Smooth muscle cell (in vitro differentiated cells): Measurements from ENCODE around the gene TTLL5. TPM values are rescaled to one million over a fixed set of nuclear protein-coding genes. Genes with fewer than 3 reads are reported as not detected.
A peak's percentile ranks its signal among the peaks of the same experiment; 100 is the strongest.

Experiments
- DNase-seq: peaks from one replicate; lab custom pipeline; 2025; ENCODE audit not compliant: unreplicated experiment; lab: John Stamatoyannopoulos, UW
- H2AFZ ChIP-seq: fragments of 200-600 bp; sonication (generic); 2 replicates; pipeline ENCODE4 v1.6.0; 2016; ENCODE audit warnings: antibody characterized with exemption, low read depth, mild to moderate bottlenecking
- H3F3A ChIP-seq: fragments of 200-600 bp; sonication (generic); 2 replicates; pipeline ENCODE4 v1.6.0; 2017; ENCODE audit warnings: antibody characterized with exemption, low read depth
- H3K27ac ChIP-seq: fragments of 200-600 bp; sonication (generic); 2 replicates; pipeline ENCODE4 v1.5.1; 2016; ENCODE audit warnings: low read depth, mild to moderate bottlenecking
- H3K27me3 ChIP-seq: fragments of 200-600 bp; sonication (generic); 2 replicates; pipeline ENCODE4 v1.6.1; 2016; ENCODE audit warnings: low read depth, mild to moderate bottlenecking
- H3K36me3 ChIP-seq: fragments of 200-600 bp; sonication (generic); 2 replicates; pipeline ENCODE4 v1.5.1; 2016; ENCODE audit warnings: low read depth
- H3K4me1 ChIP-seq: fragments of 200-600 bp; sonication (generic); 2 replicates; pipeline ENCODE4 v1.5.1; 2016; ENCODE audit warnings: low read depth
- H3K4me2 ChIP-seq: fragments of 200-600 bp; sonication (generic); 2 replicates; pipeline ENCODE4 v1.6.0; 2016; ENCODE audit warnings: mild to moderate bottlenecking
- H3K4me3 ChIP-seq: fragments of 200-600 bp; sonication (generic); 2 replicates; pipeline ENCODE4 v1.5.1; 2016; ENCODE audit warnings: mild to moderate bottlenecking
- H3K79me2 ChIP-seq: fragments of 200-600 bp; sonication (generic); 2 replicates; pipeline ENCODE4 v1.6.0; 2016; ENCODE audit warnings: low read depth, mild to moderate bottlenecking
- H3K9ac ChIP-seq: fragments of 200-600 bp; sonication (generic); 2 replicates; pipeline ENCODE4 v1.6.0; 2016; ENCODE audit warnings: low read depth
- H3K9me3 ChIP-seq: fragments of 200-600 bp; sonication (generic); replicated peaks from 2 replicates; pipeline ENCODE4 v1.5.1; 2016; ENCODE audit warnings: low read depth
- H4K20me1 ChIP-seq: fragments of 200-600 bp; sonication (generic); 2 replicates; pipeline ENCODE4 v1.6.0; 2016; ENCODE audit warnings: low read depth
- CTCF ChIP-seq: fragments of 200-600 bp; sonication (generic); IDR thresholded peaks from 2 replicates; pipeline ENCODE4 v1.5.1; 2017; ENCODE audit warnings: borderline replicate concordance, mild to moderate bottlenecking, antibody characterized with exemption; ENCODE audit not compliant: insufficient read depth, poor library complexity, severe bottlenecking
- WGBS: methylation state at CpG from one replicate; pipeline ENCODE4 v1.1.7; 2016; ENCODE audit warnings: low lambda C conversion rate; 5-methylcytosine and 5-hydroxymethylcytosine counted together
- polyA plus RNA-seq: library from polyadenylated mRNA; unstranded; fragments of >200 nt; fragmentation: Nextera tagmentation; extraction: Ambion mirVana; gene quantifications from 2 replicates; pipeline ENCODE4 v1.2.1, GENCODE V29; 2016
- total RNA-seq: library from RNA; depleted of rRNA; stranded (reverse); fragments of >200 nt; gene quantifications from 2 replicates; pipeline ENCODE4 v1.2.3, GENCODE V29; 2014

The TTLL5 gene
- total and polyA plus RNA-seq, 2 experiments from 2014 or later, result 12.6 to 38.0 TPM

DNA sequence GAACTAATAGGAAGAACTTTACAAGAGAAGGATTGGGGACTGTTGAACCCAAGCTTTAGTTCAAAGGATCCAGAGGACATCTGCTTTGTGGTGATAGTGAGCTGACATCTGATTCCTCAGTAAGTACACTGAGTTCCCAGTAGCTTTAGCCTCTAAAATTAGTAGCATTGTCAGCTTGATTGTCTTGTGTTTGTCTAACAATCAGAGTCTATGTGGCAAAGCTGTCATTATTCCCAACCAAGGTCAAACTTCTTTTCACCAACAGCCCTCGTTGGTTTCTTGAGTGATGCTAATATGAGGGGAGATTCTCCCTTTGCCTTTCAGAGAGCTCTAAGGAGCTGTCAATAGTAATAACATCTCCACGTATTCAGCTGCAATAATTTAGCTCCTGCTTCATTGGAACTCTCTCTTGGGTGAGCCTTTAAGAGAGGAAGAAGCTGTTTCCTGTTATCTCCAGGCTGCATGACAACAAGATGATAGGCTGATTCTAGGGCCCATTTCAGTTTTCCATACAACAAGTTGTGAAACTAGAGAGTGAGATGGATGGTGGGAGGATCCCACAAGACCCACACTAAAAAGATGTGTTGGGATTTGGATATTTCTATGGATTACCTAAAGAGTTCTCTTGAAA is 274.1 kb downstream of the TTLL5 start:
- Histone ChIP-seq H3K79me2 (no peaks in the 10 kb centered on the region), H3K27ac (no peak overlapping the region), H4K20me1 (no peaks in the 10 kb centered on the region), H3K9me3 (no peaks in the 10 kb centered on the region), H3K9ac (no peak overlapping the region), H2AFZ (no peak overlapping the region), H3K27me3 (no peaks in the 10 kb centered on the region), H3K36me3 (no peaks in the 10 kb centered on the region), H3K4me1 (no peaks in the 10 kb centered on the region), H3K4me2 (peak overlapping the region; percentile 11), H3K4me3 (no peak overlapping the region), H3F3A (no peaks in the 10 kb centered on the region)
- no peak for TF ChIP-seq CTCF
- 25% methylated on average over 2 of the region's 2 CpGs for WGBS
- DNase-seq, result no peak

GRCh38 chr14:75939200-75939599 is 278.2 kb downstream of the TTLL5 start:
- no peak overlapping the region for H3K9ac ChIP-seq
- H3K4me1 ChIP-seq, result peaks cover 3% of the 10 kb centered on the region
- H3K36me3 ChIP-seq, result no peaks in the 10 kb centered on the region
- H3K27me3 ChIP-seq, result no peaks in the 10 kb centered on the region
- DNase-seq, result no peak
- H3K79me2 ChIP-seq, result no peaks in the 10 kb centered on the region
- H3F3A ChIP-seq, result no peaks in the 10 kb centered on the region
- 91% methylated on average over 1 of the region's 1 CpG for WGBS
- no peak for TF ChIP-seq CTCF
- H3K4me3 ChIP-seq, result no peak overlapping the region
- no peak overlapping the region for H3K27ac ChIP-seq
- no peaks in the 10 kb centered on the region for H3K9me3 ChIP-seq
- no peaks in the 10 kb centered on the region for H4K20me1 ChIP-seq
- H2AFZ ChIP-seq, result no peak overlapping the region
- H3K4me2 ChIP-seq, result no peak overlapping the region

GRCh38 chr14:75941030-75941429 is 280.0 kb downstream of the TTLL5 start:
- Histone ChIP-seq H3K4me2 (no peak overlapping the region), H3K27ac (peak overlapping the region; percentile 27), H3K79me2 (no peaks in the 10 kb centered on the region), H3K36me3 (no peaks in the 10 kb centered on the region), H3K9ac (no peak overlapping the region), H3K4me1 (peaks cover 3% of the 10 kb centered on the region), H3K4me3 (no peak overlapping the region), H3K9me3 (no peaks in the 10 kb centered on the region), H3K27me3 (no peaks in the 10 kb centered on the region), H2AFZ (no peak overlapping the region), H4K20me1 (no peaks in the 10 kb centered on the region), H3F3A (no peaks in the 10 kb centered on the region)
- TF ChIP-seq CTCF, result no peak
- 65% methylated on average over 4 of the region's 4 CpGs for WGBS
- no peak for DNase-seq

DNA sequence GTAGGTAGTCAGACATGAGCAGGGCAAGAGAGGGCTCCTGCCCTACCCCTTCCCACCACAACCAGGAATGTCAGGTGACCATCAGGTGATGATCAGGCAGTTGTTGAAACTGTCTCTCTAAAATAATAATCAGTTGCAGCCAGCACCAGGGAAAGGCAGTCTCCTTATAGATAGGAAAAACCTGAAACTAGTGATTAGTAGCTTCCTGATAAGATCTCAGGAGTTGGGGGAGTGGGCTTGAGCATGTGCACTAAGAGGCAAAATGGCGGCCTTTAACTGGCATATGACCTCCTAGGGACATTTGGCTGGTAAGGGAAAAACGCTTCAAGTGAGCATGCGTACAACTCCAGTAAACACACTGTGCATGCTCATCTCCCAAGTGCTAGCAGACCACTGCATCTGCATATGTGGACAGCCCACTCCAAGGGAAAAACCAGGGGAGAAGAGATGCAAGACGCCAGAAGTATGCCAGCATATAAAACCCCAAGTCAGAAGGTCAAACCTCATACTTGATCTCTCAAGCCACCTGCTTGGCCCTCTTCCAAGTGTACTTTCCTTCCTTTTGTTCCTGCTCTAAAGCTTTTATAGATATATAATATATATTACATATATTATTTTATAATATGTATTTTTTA is 283.7 kb downstream of the TTLL5 start:
- no peaks in the 10 kb centered on the region for H3K79me2 ChIP-seq
- 95% methylated on average over 4 of the region's 4 CpGs for WGBS
- no peak for TF ChIP-seq CTCF
- no peak overlapping the region for H3K4me2 ChIP-seq
- H3K27me3 ChIP-seq, result no peaks in the 10 kb centered on the region
- H3K4me1 ChIP-seq, result peaks cover 3% of the 10 kb centered on the region
- DNase-seq, result no peak
- no peak overlapping the region for H3K4me3 ChIP-seq
- H3K9ac ChIP-seq, result no peak overlapping the region
- H2AFZ ChIP-seq, result no peak overlapping the region
- H3K27ac ChIP-seq, result no peak overlapping the region
- H4K20me1 ChIP-seq, result no peaks in the 10 kb centered on the region
- no peaks in the 10 kb centered on the region for H3K9me3 ChIP-seq
- no peaks in the 10 kb centered on the region for H3F3A ChIP-seq
- H3K36me3 ChIP-seq, result no peaks in the 10 kb centered on the region
